Transverse colon (tissue), 4 donors: ENCODE data around the gene PREX1. TPM values are rescaled to one million over a fixed set of nuclear protein-coding genes. Genes with fewer than 3 reads are reported as not detected.

ENCODE experiments used
- DNase-seq: peaks from one replicate; pipeline ENCODE4 v3.0.0-alpha.2; 2019
- H3K27ac ChIP-seq, 4 donors: fragments of 200-600 bp; sonication (generic); 2 replicates each; pipeline ENCODE4 v1.5.1; 2016 to 2018; ENCODE audit warnings: inconsistent platforms in 4 of 4
- H3K27me3 ChIP-seq: fragments of 200-600 bp; sonication (generic); 2 replicates; pipeline ENCODE4 v1.5.1; 2017; ENCODE audit warnings: inconsistent platforms
- H3K36me3 ChIP-seq, 4 donors: fragments of 200-600 bp; sonication (generic); 2 replicates each; pipeline ENCODE4 v1.5.1; 2017 to 2019; ENCODE audit warnings: inconsistent platforms in 4 of 4
- H3K4me1 ChIP-seq, 4 donors: fragments of 200-600 bp; sonication (generic); 2 replicates each; pipeline ENCODE4 v1.5.1; 2017 to 2020; ENCODE audit warnings: inconsistent platforms in 4 of 4
- H3K4me3 ChIP-seq, 4 donors: fragments of 200-600 bp; sonication (generic); 1 replicate in 1 of 4; 2 replicates in 3 of 4; pipeline versions ENCODE4 v1.5.1 to v1.6.1; 2017 to 2019; ENCODE audit warnings: inconsistent platforms in 4 of 4
- H3K9me3 ChIP-seq, 2 donors: fragments of 200-600 bp; sonication (generic); 2 replicates each; pipeline ENCODE4 v1.5.1; 2017 to 2019; ENCODE audit warnings: inconsistent platforms in 2 of 2
- CTCF ChIP-seq, 5 experiments: fragments of 200-600 bp in 3 of 5; fragments of 450-650 bp in 2 of 5; sonication (generic) in 3 of 5; IDR thresholded peaks; 1 replicate in 2 of 5; 2 replicates in 3 of 5; pipeline ENCODE4 v1.5.1; 2016 to 2017; ENCODE audit warnings: antibody characterized with exemption in 5 of 5, inconsistent platforms in 3 of 5, mild to moderate bottlenecking in 2 of 5, moderate library complexity in 1 of 5
- EP300 ChIP-seq: sonication (generic); formaldehyde crosslinking; IDR thresholded peaks from one replicate; pipeline ENCODE4 v1.6.1; 2017; ENCODE audit warnings: antibody characterized with exemption, low read depth
- POLR2A ChIP-seq: fragments of 450-650 bp; IDR thresholded peaks from one replicate; pipeline ENCODE4 v1.6.1; 2016; ENCODE audit warnings: antibody characterized with exemption, mild to moderate bottlenecking, moderate library complexity
- POLR2AphosphoS5 ChIP-seq, 3 donors: sonication (generic); formaldehyde crosslinking; IDR thresholded peaks; one replicate each; pipeline ENCODE4 v1.6.1; 2016; ENCODE audit warnings: antibody characterized with exemption in 3 of 3
- WGBS, 2 donors: methylation state at CpG; one replicate each; pipeline ENCODE4 v1.1.5; 2018; ENCODE audit warnings: low coverage in 1 of 2; 5-methylcytosine and 5-hydroxymethylcytosine counted together
- in situ Hi-C, 4 donors: fragments of 200-750 bp; cut with MboI; loops; one replicate each; pipeline versions ENCODE4 v1.15.0 to v1.15.1; 2017; ENCODE audit warnings: low sequenced_read_pairs in 3 of 4, low pct_ligation_motif_present in 1 of 4, low pct_unique_long_range_greater_than_20kb in 1 of 4
- intact Hi-C: fragments of 100-400 bp; cut with DNase I; formaldehyde crosslinking; loops from one replicate; pipeline ENCODE4 v1.15.1; 2023; ENCODE audit warnings: low total_unique reads
- total RNA-seq, 4 donors: library from RNA; depleted of rRNA; stranded (reverse); fragments of >200 nt; gene quantifications; one replicate each; pipeline ENCODE4 v1.1.0, GENCODE V29; 2016

PREX1 gene
- total RNA-seq, 4 donors from 2014 or later = 10.9 to 29.9 (median 16.6) TPM

GRCh38 chr20:48744515-48744914 lies 83.3 kb downstream of the PREX1 start:
- no peaks in the 10 kb centered on the region for H3K9me3 ChIP-seq
- no peak overlapping the region for H3K27ac ChIP-seq
- WGBS, 2 donors = 91 to 100% methylated on average over 1 to 6 of the region's 6 CpGs
- no peaks in the 10 kb centered on the region for H3K4me1 ChIP-seq
- intact Hi-C loops (no loop called here), in situ Hi-C loops (no loop called here)
- TF ChIP-seq EP300 = no peak
- no peak for TF ChIP-seq CTCF (IDR thresholded peaks at IDR 0.05)
- TF ChIP-seq POLR2AphosphoS5 (IDR thresholded peaks at IDR 0.05) = no peak
- no peak for TF ChIP-seq POLR2A
- H3K36me3 ChIP-seq = no peaks in the 10 kb centered on the region
- H3K4me3 ChIP-seq = no peak overlapping the region
- no peak for DNase-seq
- H3K27me3 ChIP-seq = no peaks in the 10 kb centered on the region

DNA sequence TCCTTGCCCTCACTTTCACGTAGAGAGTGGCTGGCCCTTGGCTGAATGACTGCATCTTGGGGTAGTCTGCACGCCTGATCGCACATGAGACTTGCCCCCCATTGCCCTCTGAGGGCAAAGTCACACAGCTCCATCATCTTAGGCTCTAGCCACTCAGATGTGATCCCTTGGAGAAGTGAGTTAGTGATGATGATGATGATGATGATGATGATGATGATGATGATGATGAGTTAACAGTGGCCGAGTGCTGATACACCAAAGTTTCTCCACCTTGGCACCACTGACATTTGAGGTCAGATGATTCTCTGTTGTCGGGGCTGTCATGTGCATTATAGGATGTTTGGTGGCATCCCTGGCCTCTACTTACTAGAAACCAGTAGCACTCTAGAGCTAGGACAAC lies 84.0 kb downstream of the PREX1 start:
- peaks cover 0 to 7% (median under 1%) of the 10 kb centered on the region in 4 donors for H3K4me1 ChIP-seq
- in situ Hi-C loops (no loop called here), intact Hi-C loops (no loop called here)
- no peaks in the 10 kb centered on the region for H3K36me3 ChIP-seq
- H3K27ac ChIP-seq = no peak overlapping the region
- 93% methylated on average over 5 of the region's 5 CpGs; no CpG with 5 or more reads in 1 of the 2 donors for WGBS, 2 donors
- H3K9me3 ChIP-seq = no peaks in the 10 kb centered on the region
- no peak for TF ChIP-seq POLR2A
- DNase-seq = no peak
- H3K4me3 ChIP-seq = no peak overlapping the region
- H3K27me3 ChIP-seq = no peaks in the 10 kb centered on the region

- 84% methylated on average over 16 of the region's 16 CpGs; no CpG with 5 or more reads in 1 of the 2 donors for WGBS, 2 donors
- H3K27me3 ChIP-seq = no peaks in the 10 kb centered on the region
These were observed 84.7 kb downstream of the PREX1 start for GRCh38 chr20:48742912-48743680.

DNA sequence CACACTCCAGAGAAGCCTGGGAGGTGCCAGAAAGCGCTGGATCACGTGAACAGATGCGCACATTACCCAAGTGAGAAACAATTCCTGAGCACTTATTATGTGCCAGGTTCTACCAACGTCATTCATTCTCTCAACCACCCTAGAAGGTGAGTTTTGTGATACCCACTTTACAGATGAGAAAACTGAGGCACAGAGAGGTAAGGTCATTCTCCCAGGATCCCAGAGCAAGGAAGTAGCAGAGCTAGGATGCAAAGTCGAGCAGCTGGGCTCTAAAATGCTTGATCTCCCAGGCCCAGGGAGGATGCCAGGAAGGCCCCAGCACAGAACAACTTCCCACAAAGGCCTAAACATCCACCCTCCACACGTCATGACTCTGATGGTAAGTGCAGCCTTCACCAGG lies 85.6 kb downstream of the PREX1 start:
- no peaks in the 10 kb centered on the region for H3K36me3 ChIP-seq
- no peaks in the 10 kb centered on the region for H3K9me3 ChIP-seq
- TF ChIP-seq CTCF (IDR thresholded peaks at IDR 0.05) = no peak
- H3K4me1 ChIP-seq = peaks cover 4 to 17% (median 9%) of the 10 kb centered on the region in 4 donors
- no peak for DNase-seq
- intact Hi-C loops (no loop called here), in situ Hi-C loops (no loop called here)
- 85 to 90% methylated on average over 3 to 6 of the region's 6 CpGs for WGBS, 2 donors
- no peak overlapping the region for H3K4me3 ChIP-seq
- H3K27ac ChIP-seq = no peak overlapping the region
- no peaks in the 10 kb centered on the region for H3K27me3 ChIP-seq

More at GRCh38 chr20:48742912-48743680, 84.7 kb downstream of the PREX1 start:
- H3K4me1 ChIP-seq = peaks cover 4 to 14% (median 7%) of the 10 kb centered on the region in 4 donors
- DNase-seq = no peak
- no peak overlapping the region for H3K27ac ChIP-seq
- no peak overlapping the region for H3K4me3 ChIP-seq
- H3K9me3 ChIP-seq = no peaks in the 10 kb centered on the region
- intact Hi-C loops (no loop called here), in situ Hi-C loops (no loop called here)
- no peak for TF ChIP-seq CTCF (IDR thresholded peaks at IDR 0.05)
- TF ChIP-seq EP300 = no peak
- TF ChIP-seq POLR2AphosphoS5 (IDR thresholded peaks at IDR 0.05) = no peak
- no peaks in the 10 kb centered on the region for H3K36me3 ChIP-seq

DNA sequence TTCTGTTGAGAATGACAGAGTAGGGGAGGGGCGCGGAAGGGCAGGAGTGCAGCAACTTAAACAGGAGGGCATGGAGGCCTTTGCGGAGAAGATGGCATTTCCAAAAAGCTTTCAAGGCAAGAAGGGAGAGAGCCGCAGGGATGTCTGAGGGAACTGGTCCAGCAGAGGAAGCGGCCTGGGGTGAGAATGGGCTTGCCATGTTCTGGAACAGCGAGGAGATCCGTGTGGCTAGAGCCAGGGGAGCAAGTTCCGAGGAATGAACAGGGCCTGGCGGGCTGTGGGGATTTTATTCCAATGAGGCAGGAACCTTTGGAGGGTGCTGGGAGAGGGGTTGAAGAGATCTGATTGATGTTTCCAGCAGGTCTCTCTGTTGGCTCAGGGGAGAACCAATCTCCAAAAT lies 86.1 kb downstream of the PREX1 start:
- no peak for TF ChIP-seq CTCF (IDR thresholded peaks at IDR 0.05)
- TF ChIP-seq POLR2A = no peak
- TF ChIP-seq POLR2AphosphoS5 (IDR thresholded peaks at IDR 0.05) = no peak
- no peak for TF ChIP-seq EP300
- intact Hi-C loops (no loop called here), in situ Hi-C loops (no loop called here)
- Histone ChIP-seq H3K27me3 (no peaks in the 10 kb centered on the region), H3K9me3 (no peaks in the 10 kb centered on the region), H3K27ac (no peak overlapping the region), H3K4me1 (peaks cover 4 to 17% (median 9%) of the 10 kb centered on the region in 4 donors), H3K36me3 (no peaks in the 10 kb centered on the region), H3K4me3 (no peak overlapping the region)
- WGBS, 2 donors = 96 to 100% methylated on average over 9 of the region's 9 CpGs
- DNase-seq = no peak
